Tibial nerve (tissue), 4 donors: Measurements from ENCODE around the gene SMAD3. TPM values are rescaled to one million over a fixed set of nuclear protein-coding genes. Genes with fewer than 3 reads are reported as not detected.
A peak's percentile ranks its signal among the peaks of the same experiment; 100 is the strongest.

Source experiments
- DNase-seq, 2 donors: peaks; one replicate each; pipeline ENCODE4 v3.0.0-alpha.2; 2019; ENCODE audit warnings: low spot score in 2 of 2
- H3K27ac ChIP-seq, 4 donors: fragments of 200-600 bp; sonication (generic) in 3 of 4; one replicate each; pipeline ENCODE4 v1.5.1; 2017 to 2019; ENCODE audit warnings: mild to moderate bottlenecking in 1 of 4
- H3K27me3 ChIP-seq, 2 donors: fragments of 200-600 bp; sonication (generic) in 1 of 2; one replicate each; pipeline versions ENCODE4 v1.5.1 to v1.6.0; 2017 to 2019
- H3K36me3 ChIP-seq, 3 donors: fragments of 200-600 bp; sonication (generic); one replicate each; pipeline ENCODE4 v1.5.1; 2018 to 2019
- H3K4me1 ChIP-seq, 4 donors: fragments of 200-600 bp; sonication (generic) in 3 of 4; one replicate each; pipeline ENCODE4 v1.5.1; 2017 to 2019
- H3K4me3 ChIP-seq, 4 donors: fragments of 200-600 bp; sonication (generic) in 3 of 4; one replicate each; pipeline ENCODE4 v1.5.1; 2017 to 2019; ENCODE audit warnings: mild to moderate bottlenecking in 1 of 4, moderate library complexity in 1 of 4
- H3K9me3 ChIP-seq, 4 donors: fragments of 200-600 bp; sonication (generic) in 3 of 4; one replicate each; pipeline ENCODE4 v1.5.1; 2017 to 2019
- EP300 ChIP-seq, 2 donors: sonication (generic); formaldehyde crosslinking; IDR thresholded peaks; one replicate each; pipeline ENCODE4 v1.6.1; 2017; ENCODE audit warnings: antibody characterized with exemption in 2 of 2, mild to moderate bottlenecking in 1 of 2
- POLR2A ChIP-seq, 2 donors: fragments of 450-650 bp; IDR thresholded peaks; one replicate each; pipeline ENCODE4 v1.6.1; 2017; ENCODE audit warnings: antibody characterized with exemption in 2 of 2, mild to moderate bottlenecking in 2 of 2, moderate library complexity in 2 of 2
- WGBS, 2 donors: methylation state at CpG; one replicate each; pipeline ENCODE4 v1.1.5; 2018; 5-methylcytosine and 5-hydroxymethylcytosine counted together
- total RNA-seq, 4 donors: library from RNA; depleted of rRNA; stranded (reverse); fragments of >200 nt; gene quantifications; one replicate each; pipeline ENCODE4 v1.1.0, GENCODE V29; 2016
- TF ChIP-seq, protein P1 (sequence below), 5 experiments: fragments of 200-600 bp in 3 of 5; fragments of 450-650 bp in 2 of 5; sonication (generic) in 3 of 5; IDR thresholded peaks; one replicate each; pipeline ENCODE4 v1.5.1; 2016 to 2019; ENCODE audit warnings: antibody characterized with exemption in 5 of 5, mild to moderate bottlenecking in 3 of 5, moderate library complexity in 2 of 5

SMAD3 gene
- total RNA-seq, 4 donors from 2014 or later: 36.3 to 68.6 (median 44.1) TPM

DNA sequence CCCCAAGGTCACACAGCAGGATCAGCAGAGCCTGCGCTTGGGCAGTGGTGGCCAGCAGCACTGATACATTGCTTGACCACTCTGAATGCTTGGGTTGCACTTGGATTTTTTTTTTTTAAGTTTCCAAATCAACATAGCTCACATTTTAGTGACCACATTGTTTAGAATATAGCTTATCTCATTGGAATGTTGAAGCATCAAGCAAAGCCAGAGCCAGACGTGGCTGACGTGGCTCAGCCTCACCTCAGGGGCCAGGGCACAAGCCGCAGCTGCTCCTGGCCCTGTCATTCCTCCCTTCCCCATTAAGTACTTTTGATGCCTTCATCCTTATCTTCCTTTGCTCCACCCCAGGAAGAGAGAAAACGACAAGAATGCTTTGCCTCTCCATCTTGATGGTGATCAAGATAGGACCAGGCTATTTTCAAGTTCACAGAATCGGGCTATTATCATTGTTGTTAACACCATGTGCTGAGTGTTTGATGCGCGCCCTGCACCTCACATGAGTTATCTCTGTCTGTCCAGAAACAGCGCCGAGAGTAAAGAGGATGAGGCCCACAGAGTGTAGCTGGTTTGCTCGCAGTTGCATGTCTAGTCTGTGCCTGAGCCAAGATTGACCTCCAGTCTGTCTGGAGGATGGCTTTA lies 113.3 kb downstream of the SMAD3 start:
- H3K4me1 ChIP-seq: peaks cover 0 to 46% (median 12%) of the 10 kb centered on the region in 4 donors
- no peak for DNase-seq
- no peak overlapping the region for H3K27ac ChIP-seq
- H3K9me3 ChIP-seq: no peaks in the 10 kb centered on the region
- TF ChIP-seq POLR2A (IDR thresholded peaks at IDR 0.05) (no peak), EP300 (IDR thresholded peaks at IDR 0.05) (no peak)
- TF ChIP-seq, protein P1, sequence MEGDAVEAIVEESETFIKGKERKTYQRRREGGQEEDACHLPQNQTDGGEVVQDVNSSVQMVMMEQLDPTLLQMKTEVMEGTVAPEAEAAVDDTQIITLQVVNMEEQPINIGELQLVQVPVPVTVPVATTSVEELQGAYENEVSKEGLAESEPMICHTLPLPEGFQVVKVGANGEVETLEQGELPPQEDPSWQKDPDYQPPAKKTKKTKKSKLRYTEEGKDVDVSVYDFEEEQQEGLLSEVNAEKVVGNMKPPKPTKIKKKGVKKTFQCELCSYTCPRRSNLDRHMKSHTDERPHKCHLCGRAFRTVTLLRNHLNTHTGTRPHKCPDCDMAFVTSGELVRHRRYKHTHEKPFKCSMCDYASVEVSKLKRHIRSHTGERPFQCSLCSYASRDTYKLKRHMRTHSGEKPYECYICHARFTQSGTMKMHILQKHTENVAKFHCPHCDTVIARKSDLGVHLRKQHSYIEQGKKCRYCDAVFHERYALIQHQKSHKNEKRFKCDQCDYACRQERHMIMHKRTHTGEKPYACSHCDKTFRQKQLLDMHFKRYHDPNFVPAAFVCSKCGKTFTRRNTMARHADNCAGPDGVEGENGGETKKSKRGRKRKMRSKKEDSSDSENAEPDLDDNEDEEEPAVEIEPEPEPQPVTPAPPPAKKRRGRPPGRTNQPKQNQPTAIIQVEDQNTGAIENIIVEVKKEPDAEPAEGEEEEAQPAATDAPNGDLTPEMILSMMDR (IDR thresholded peaks at IDR 0.05): no peak
- peaks cover 0 to 55% (median 0%) of the 10 kb centered on the region in 3 donors for H3K36me3 ChIP-seq
- no peaks in the 10 kb centered on the region for H3K27me3 ChIP-seq
- WGBS, 2 donors: 83% methylated on average over 11 of the region's 11 CpGs
- no peak overlapping the region for H3K4me3 ChIP-seq

DNA sequence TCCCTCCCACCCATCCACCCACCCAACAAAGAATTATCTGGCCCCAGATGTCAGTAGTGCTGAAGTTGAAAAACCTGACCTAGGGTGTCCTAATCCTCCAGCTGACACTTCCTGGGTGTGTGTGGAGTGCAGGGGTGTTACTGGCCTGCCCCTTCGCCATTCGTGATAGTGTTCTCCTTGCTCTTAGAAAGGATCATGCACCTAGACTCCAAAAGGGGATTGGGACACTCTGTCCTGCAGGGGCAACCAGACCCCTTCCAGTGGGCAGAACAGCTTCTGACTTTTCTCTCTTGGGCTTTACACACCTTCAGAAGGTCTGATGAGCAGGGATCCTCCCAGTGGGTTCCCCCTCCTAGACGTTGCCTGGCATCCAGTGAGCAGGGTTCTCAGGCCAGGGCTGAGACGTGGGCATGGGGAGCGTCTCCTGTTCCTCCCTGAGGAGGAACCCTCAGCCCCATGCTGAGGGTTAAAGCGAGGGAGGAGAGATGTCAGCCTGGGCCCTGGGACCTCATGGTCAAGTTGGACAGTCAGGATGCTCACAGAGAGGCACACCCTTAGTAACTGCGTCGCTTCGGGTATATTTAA lies 114.1 kb downstream of the SMAD3 start:
- Histone ChIP-seq H3K27me3 (no peaks in the 10 kb centered on the region), H3K9me3 (no peaks in the 10 kb centered on the region), H3K27ac (peak overlapping the region in 1 of 4 donors; percentile 2), H3K4me1 (peaks cover 0 to 48% (median 11%) of the 10 kb centered on the region in 4 donors), H3K4me3 (no peak overlapping the region), H3K36me3 (peaks cover 0 to 50% (median 0%) of the 10 kb centered on the region in 3 donors)
- no peak for TF ChIP-seq POLR2A (IDR thresholded peaks at IDR 0.05)
- TF ChIP-seq, protein P1 (IDR thresholded peaks at IDR 0.05): no peak
- TF ChIP-seq EP300 (IDR thresholded peaks at IDR 0.05): no peak
- DNase-seq: no peak
- 97 to 98% methylated on average over 9 of the region's 9 CpGs for WGBS, 2 donors

DNA sequence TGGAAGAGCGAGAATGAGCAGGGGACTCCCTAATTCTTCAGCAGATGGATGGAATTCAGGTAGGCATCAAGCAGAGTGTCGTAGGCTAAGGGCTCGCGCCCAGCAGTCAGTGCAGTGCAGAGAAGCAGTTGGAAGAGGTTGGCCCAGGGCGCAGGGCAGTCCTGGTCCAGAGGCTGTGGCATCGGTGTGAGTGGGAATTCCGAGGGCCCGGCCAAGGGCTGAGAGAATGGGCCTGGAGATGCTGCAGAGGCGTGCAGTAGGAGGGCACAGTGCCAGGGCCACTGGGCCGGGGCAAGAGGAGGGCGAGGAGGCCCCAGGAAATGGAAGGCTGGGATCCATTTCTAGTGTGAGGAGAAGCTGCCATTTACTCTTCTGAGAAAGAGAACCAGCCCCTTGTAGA lies 114.6 kb downstream of the SMAD3 start:
- Histone ChIP-seq H3K27me3 (no peaks in the 10 kb centered on the region), H3K36me3 (peaks cover 0 to 53% (median 0%) of the 10 kb centered on the region in 3 donors), H3K9me3 (no peaks in the 10 kb centered on the region), H3K4me3 (no peak overlapping the region), H3K4me1 (peaks cover 0 to 48% (median 6%) of the 10 kb centered on the region in 4 donors), H3K27ac (peak overlapping the region in 1 of 4 donors; percentile 2)
- TF ChIP-seq, protein P1 (IDR thresholded peaks at IDR 0.05): no peak
- TF ChIP-seq POLR2A (IDR thresholded peaks at IDR 0.05) (no peak), EP300 (IDR thresholded peaks at IDR 0.05) (no peak)
- 68 to 83% methylated on average over 11 of the region's 11 CpGs for WGBS, 2 donors
- no peak for DNase-seq

DNA sequence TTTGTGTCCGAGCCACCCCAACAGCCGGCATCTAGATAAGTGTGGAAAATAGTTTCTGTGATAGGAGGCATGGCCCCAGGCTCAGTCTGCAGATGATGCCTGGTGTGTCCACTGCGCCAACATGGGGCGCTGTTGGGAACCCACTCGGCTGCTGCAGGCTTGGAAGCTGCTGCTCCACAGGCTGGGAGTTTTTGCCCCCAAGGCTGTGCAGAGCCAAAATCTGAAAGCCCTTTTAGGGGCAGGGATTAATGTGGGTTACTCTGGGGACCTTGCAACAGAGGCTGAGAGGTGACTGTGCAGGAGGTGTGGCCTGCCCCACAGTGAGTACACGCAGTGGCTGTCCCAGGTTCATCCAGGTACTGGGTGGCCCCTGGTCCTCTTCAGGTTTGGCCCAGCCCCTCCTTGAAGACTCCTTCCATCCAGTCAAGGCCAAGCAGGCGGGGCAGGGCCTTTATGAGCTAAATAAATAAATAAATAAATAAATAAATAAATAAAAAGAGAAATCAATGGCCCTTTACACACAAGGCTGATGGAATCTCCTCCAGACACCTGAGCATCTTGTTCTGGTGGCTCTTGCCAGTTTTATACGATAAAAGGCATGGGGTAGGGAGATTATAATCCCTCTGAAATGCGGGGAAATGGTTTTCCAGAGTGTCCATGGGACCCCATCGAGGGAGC lies 115.3 kb downstream of the SMAD3 start:
- Histone ChIP-seq H3K4me1 (peaks cover 0 to 48% (median 4%) of the 10 kb centered on the region in 4 donors), H3K36me3 (peaks cover 0 to 59% (median 0%) of the 10 kb centered on the region in 3 donors), H3K27me3 (no peaks in the 10 kb centered on the region), H3K4me3 (no peak overlapping the region), H3K27ac (peak overlapping the region in 1 of 4 donors; percentile 2), H3K9me3 (no peaks in the 10 kb centered on the region)
- TF ChIP-seq POLR2A (IDR thresholded peaks at IDR 0.05): no peak
- TF ChIP-seq, protein P1 (IDR thresholded peaks at IDR 0.05): no peak
- TF ChIP-seq EP300 (IDR thresholded peaks at IDR 0.05): no peak
- no peak for DNase-seq
- WGBS, 2 donors: 97 to 98% methylated on average over 10 of the region's 10 CpGs

DNA sequence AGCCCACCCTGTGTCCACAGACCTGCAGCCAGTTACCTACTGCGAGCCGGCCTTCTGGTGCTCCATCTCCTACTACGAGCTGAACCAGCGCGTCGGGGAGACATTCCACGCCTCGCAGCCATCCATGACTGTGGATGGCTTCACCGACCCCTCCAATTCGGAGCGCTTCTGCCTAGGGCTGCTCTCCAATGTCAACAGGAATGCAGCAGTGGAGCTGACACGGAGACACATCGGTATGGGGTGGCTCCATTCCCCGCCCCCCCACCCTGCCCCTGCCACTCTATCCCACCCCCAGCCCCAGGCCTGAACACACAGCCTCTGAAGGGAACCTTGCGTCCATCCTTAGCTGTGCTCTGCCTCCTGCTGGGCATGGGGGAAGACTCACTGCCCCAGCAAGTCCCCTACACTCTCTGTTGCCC lies 115.8 kb downstream of the SMAD3 start:
- TF ChIP-seq, protein P1 (IDR thresholded peaks at IDR 0.05): no peak
- TF ChIP-seq POLR2A (IDR thresholded peaks at IDR 0.05): no peak
- TF ChIP-seq EP300 (IDR thresholded peaks at IDR 0.05): no peak
- no peak for DNase-seq
- WGBS, 2 donors: 90 to 95% methylated on average over 11 to 15 of the region's 15 CpGs
- Histone ChIP-seq H3K27me3 (no peaks in the 10 kb centered on the region), H3K27ac (no peak overlapping the region), H3K4me3 (no peak overlapping the region), H3K36me3 (peaks cover 0 to 65% (median 0%) of the 10 kb centered on the region in 3 donors), H3K4me1 (peaks cover 0 to 48% (median 4%) of the 10 kb centered on the region in 4 donors), H3K9me3 (no peaks in the 10 kb centered on the region)
